ENCODE data around the gene USP7.

Gene USP7

GRCh38 chr16:8910811-8911210, 52.9 kb downstream of the USP7 start:
- intact Hi-C loops (cut with DNase I), result no loop called here
- no peak for DNase-seq

- DNase-seq, result no peak
- intact Hi-C loops (cut with DNase I), result no loop called here
These were observed 54.8 kb downstream of the USP7 start for GRCh38 chr16:8908810-8909468.

GRCh38 chr16:8907096-8907495, 56.6 kb downstream of the USP7 start:
- DNase-seq, result peak in 1 of 42 donors; percentile 16
- intact Hi-C loops (cut with DNase I), result no loop called here

- DNase-seq, result peak in 1 of 42 donors; percentile 21
- intact Hi-C loops (cut with DNase I), result no loop called here
These were observed 57.7 kb downstream of the USP7 start for GRCh38 chr16:8905795-8906591.

GRCh38 chr16:8905168-8905762, 58.4 kb downstream of the USP7 start:
- intact Hi-C loops (cut with DNase I), result no loop called here
- peak in 1 of 42 donors; percentile 19 for DNase-seq

- DNase-seq, result peak in 1 of 42 donors; percentile 9
- intact Hi-C loops (cut with DNase I), result no loop called here
These were observed 59.7 kb downstream of the USP7 start for GRCh38 chr16:8904018-8904430.

- peak in 1 of 42 donors; percentile 2 for DNase-seq
- intact Hi-C loops (cut with DNase I), result no loop called here
These were observed 60.7 kb downstream of the USP7 start for GRCh38 chr16:8903004-8903403.

GRCh38 chr16:8901320-8901861, 62.3 kb downstream of the USP7 start:
- intact Hi-C loops (cut with DNase I), result no loop called here
- peak in 1 of 42 donors; percentile 6 for DNase-seq

- DNase-seq, result no peak
- intact Hi-C loops (cut with DNase I), result no loop called here
These were observed 63.4 kb downstream of the USP7 start for GRCh38 chr16:8900343-8900742.

- intact Hi-C loops (cut with DNase I), result no loop called here
- peak in 3 of 42 donors; percentile 3 to 14 (median 12) for DNase-seq
These were observed 63.9 kb downstream of the USP7 start for GRCh38 chr16:8899709-8900317.

GRCh38 chr16:8898660-8899318, 64.9 kb downstream of the USP7 start:
- intact Hi-C loops (cut with DNase I), result no loop called here
- DNase-seq, result peak in 2 of 42 donors; percentile 7 to 11

GRCh38 chr16:8894736-8895334, 68.9 kb downstream of the USP7 start:
- intact Hi-C loops (cut with DNase I), result no loop called here
- DNase-seq, result peak in 1 of 42 donors; percentile 4

GRCh38 chr16:8893976-8894690, 69.6 kb downstream of the USP7 start:
- intact Hi-C loops (cut with DNase I), result no loop called here
- peak in 1 of 42 donors; percentile 23 for DNase-seq

GRCh38 chr16:8893426-8893825, 70.3 kb downstream of the USP7 start:
- intact Hi-C loops (cut with DNase I), result no loop called here
- peak in 2 of 42 donors; percentile 5 to 15 for DNase-seq

GRCh38 chr16:8892101-8892575, 71.6 kb downstream of the USP7 start:
- DNase-seq, result peak in 2 of 42 donors; percentile 24 to 35
- intact Hi-C loops (cut with DNase I), result no loop called here

- intact Hi-C loops (cut with DNase I), result no loop called here
- DNase-seq, result no peak
These were observed 73.2 kb downstream of the USP7 start for GRCh38 chr16:8890549-8890921.

- DNase-seq, result peak in 4 of 42 donors; percentile 41 to 59 (median 48)
- intact Hi-C loops (cut with DNase I), result no loop called here
These were observed 73.7 kb downstream of the USP7 start for GRCh38 chr16:8889893-8890548.

Measured in head of caudate nucleus (tissue), 42 donors.